GM12891 (cell line): ENCODE results near the gene MOV10L1.
A peak's percentile ranks its signal among the peaks of the same experiment; 100 is the strongest.

Experiments used
- DNase-seq: peaks from one replicate; pipeline ENCODE4 v3.0.0; 2011; ENCODE audit warnings: low spot score; ENCODE audit not compliant: insufficient read length
- FAIRE-seq: peaks from 2 replicates; lab custom pipeline; 2011; peaks lifted over from hg19 to GRCh38; lab: Jason Lieb, UNC
- PAX5 ChIP-seq: IDR thresholded peaks from 2 replicates; pipeline ENCODE4 v1.6.1; 2011; ENCODE audit warnings: low read length, moderate library complexity, mild to moderate bottlenecking; ENCODE audit not compliant: insufficient read depth, severe bottlenecking
- POLR2A ChIP-seq: IDR thresholded peaks from 2 replicates; pipeline ENCODE4 v1.6.1; 2011; ENCODE audit warnings: low read depth, low read length, control low read depth
- POLR2AphosphoS5 ChIP-seq: IDR thresholded peaks from 2 replicates; pipeline ENCODE4 v1.6.1; 2011; ENCODE audit warnings: low read depth, low read length, control low read depth
- POU2F2 ChIP-seq: IDR thresholded peaks from 2 replicates; pipeline ENCODE4 v1.6.1; 2011; ENCODE audit warnings: low read depth, mild to moderate bottlenecking, control low read depth, low read length, moderate library complexity
- SPI1 ChIP-seq: IDR thresholded peaks from 2 replicates; pipeline ENCODE4 v1.6.1; 2011; ENCODE audit warnings: low read depth, low read length, control low read depth
- TAF1 ChIP-seq: IDR thresholded peaks from 2 replicates; pipeline ENCODE4 v1.6.1; 2011; ENCODE audit warnings: low read depth, low read length, control low read depth

The MOV10L1 gene

GRCh38 chr22:50173311-50173982 lies 83.6 kb downstream of the MOV10L1 start:
- DNase-seq (no peak), FAIRE-seq (peak; percentile 71)
- TF ChIP-seq SPI1 (peak; percentile 88), TAF1 (no peak)

GRCh38 chr22:50173983-50174355 lies 84.2 kb downstream of the MOV10L1 start:
- TF ChIP-seq TAF1 (no peak), POU2F2 (no peak), POLR2A (no peak), PAX5 (no peak), SPI1 (no peak), POLR2AphosphoS5 (no peak)
- DNase-seq (no peak), FAIRE-seq (no peak)

DNA sequence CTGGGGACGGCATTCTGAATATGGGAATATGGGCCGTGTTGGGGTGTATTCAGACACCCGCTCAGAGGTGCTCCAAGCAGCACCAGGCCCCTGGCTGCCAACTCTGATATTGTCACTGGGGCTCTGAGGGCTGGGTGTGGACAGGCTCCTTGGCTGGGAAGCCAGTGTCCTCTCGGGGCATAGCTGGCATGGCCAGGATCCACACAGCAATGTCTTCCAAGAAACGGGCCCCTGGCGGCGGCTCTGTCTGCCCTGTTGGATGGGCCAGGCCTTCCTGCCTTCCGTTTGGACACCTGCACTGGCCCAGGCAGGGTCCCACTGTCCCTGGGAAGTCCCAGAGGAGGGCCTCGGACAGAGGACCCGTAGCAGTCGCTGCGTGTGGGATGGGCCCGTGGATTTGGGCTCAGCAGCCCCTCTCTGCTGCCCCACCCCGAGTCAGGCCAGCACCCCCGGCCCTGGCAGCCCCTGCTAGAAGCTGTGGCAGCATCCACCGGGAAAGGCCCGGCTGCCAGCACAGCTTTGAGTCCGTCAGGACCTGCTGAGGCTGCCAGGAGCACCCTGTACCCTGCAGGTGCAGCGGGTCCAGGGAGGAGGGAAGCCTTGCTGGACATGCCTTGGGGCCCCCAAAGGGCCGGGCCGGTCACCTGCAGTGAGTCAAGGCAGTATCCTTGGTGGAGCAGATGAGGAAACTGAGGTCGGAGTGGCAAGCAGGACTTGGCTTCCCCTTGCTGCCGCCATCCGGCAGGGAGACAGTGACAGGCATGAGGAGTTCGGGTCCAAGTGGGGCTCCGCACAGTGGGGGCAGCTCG lies 84.8 kb downstream of the MOV10L1 start:
- DNase-seq = no peak
- FAIRE-seq = no peak
- no peak for TF ChIP-seq POLR2AphosphoS5
- no peak for TF ChIP-seq SPI1
- TF ChIP-seq POU2F2 = no peak
- TF ChIP-seq TAF1 = no peak
- no peak for TF ChIP-seq PAX5
- no peak for TF ChIP-seq POLR2A

DNA sequence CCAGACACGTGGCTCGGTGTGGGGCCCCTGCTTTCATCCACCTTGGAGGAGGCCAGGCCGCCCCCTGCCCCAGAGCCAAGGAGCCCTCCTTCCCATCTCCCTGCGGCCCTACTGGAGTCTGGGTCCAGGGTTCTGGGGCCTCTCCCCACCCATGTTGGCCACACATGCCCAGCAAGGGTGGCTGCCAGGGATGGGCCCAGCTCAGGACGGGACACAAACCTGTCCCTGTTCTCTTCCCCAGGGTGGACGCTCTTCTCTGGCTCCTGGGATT lies 85.3 kb downstream of the MOV10L1 start:
- TF ChIP-seq PAX5 (no peak), POU2F2 (no peak), POLR2A (no peak), SPI1 (no peak), TAF1 (no peak), POLR2AphosphoS5 (no peak)
- DNase-seq (no peak), FAIRE-seq (no peak)

GRCh38 chr22:50175921-50176849 lies 86.4 kb downstream of the MOV10L1 start:
- DNase-seq (no peak), FAIRE-seq (no peak)
- TF ChIP-seq POLR2AphosphoS5 (no peak), TAF1 (no peak), SPI1 (no peak), PAX5 (no peak), POLR2A (no peak), POU2F2 (no peak)

- TF ChIP-seq POLR2AphosphoS5 = no peak
- TF ChIP-seq POLR2A = no peak
- no peak for TF ChIP-seq PAX5
- no peak for TF ChIP-seq POU2F2
- TF ChIP-seq TAF1 = no peak
- no peak for TF ChIP-seq SPI1
- DNase-seq = no peak
- FAIRE-seq = no peak
Observed at GRCh38 chr22:50176850-50177536, 87.2 kb downstream of the MOV10L1 start.

GRCh38 chr22:50177537-50178470 lies 88.0 kb downstream of the MOV10L1 start:
- DNase-seq (no peak), FAIRE-seq (no peak)
- TF ChIP-seq POLR2AphosphoS5 = no peak
- no peak for TF ChIP-seq POU2F2
- no peak for TF ChIP-seq POLR2A
- TF ChIP-seq TAF1 = no peak
- no peak for TF ChIP-seq SPI1
- TF ChIP-seq PAX5 = no peak

DNA sequence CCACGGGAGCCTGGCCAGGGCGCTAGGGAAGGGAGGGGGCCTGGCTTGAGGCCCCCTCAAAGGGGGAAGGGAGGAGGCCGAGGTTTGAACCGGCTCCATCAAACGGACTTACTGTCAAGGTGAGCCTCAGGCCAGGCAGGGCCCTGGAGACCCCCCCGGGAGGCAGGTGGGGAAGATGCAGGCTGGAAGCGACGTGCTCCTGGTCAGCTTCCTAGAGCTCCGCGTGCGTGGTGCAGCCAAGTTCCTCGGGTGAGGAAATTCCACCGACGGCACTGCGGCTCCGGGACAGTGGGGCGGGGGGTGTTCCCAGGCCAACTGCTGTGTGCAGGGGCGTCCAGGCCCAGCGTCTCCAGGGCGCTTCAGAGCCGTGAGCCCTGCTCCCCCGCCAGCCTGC lies 88.7 kb downstream of the MOV10L1 start:
- FAIRE-seq (no peak), DNase-seq (no peak)
- TF ChIP-seq POU2F2 (no peak), TAF1 (no peak), SPI1 (no peak), POLR2AphosphoS5 (no peak), POLR2A (no peak), PAX5 (no peak)
